Measurements from ENCODE around the gene HTR3B.

- TF ChIP-seq CTCF (IDR thresholded peaks at IDR 0.05; ENCODE audit: low read depth, low read length, poor library complexity, severe bottlenecking) (peak; percentile 30), EZH2phosphoT487 (IDR thresholded peaks at IDR 0.05; ENCODE audit: borderline replicate concordance, low read length) (no peak)
Measured at GRCh38 chr11:113874581-113875233, 29.9 kb upstream of the HTR3B start.

Measured in DOHH2 (cell line).